HepG2 (cell line): ENCODE measurements around the gene CR1L. TPM values are rescaled to one million over a fixed set of nuclear protein-coding genes. Genes with fewer than 3 reads are reported as not detected.
A peak's percentile ranks its signal among the peaks of the same experiment; 100 is the strongest.

Experiments used
- ATAC-seq: fragments of 200-7000 bp; cut with Tn5 transposase; 3 replicates; pipeline ENCODE4 v1.9.1; 2020; ENCODE audit warnings: mild to moderate bottlenecking, moderate library complexity
- BruUV-seq: library from RNA; stranded (reverse); fragments of 400-500 nt; replicated peaks from 2 replicates; lab custom pipeline; 2021; lab: Mats Ljungman, UMichigan
- CTCF ChIA-PET: fragments of 300-600 bp; formaldehyde crosslinking; extraction: SDS; loops from one replicate; lab custom pipeline; 2021; ENCODE audit warnings: low total read pairs, inconsistent platforms, low intra/inter-chr PET ratio; lab: Yijun Ruan, JAX
- POLR2A ChIA-PET: fragments of 350-600 bp; sonication (Branson Sonifier 250); formaldehyde crosslinking; loops from one replicate; lab custom pipeline; 2020; ENCODE audit warnings: antibody characterized with exemption, inconsistent platforms; lab: Yijun Ruan, JAX
- DNase-seq: peaks from one replicate; pipeline ENCODE4 v3.0.0-alpha.2; 2015; ENCODE audit warnings: low spot score
- FAIRE-seq: peaks from 3 replicates; lab custom pipeline; 2011; peaks lifted over from hg19 to GRCh38; lab: Jason Lieb, UNC
- H2AFZ ChIP-seq: one replicate; pipeline ENCODE4 v1.6.1; 2011; ENCODE audit warnings: low read length, inconsistent platforms
- H3K27ac ChIP-seq: fragments of 300-600 bp; 3 replicates; pipeline ENCODE4 v1.8.0; 2011; ENCODE audit warnings: mixed run types, mild to moderate bottlenecking, mixed read lengths, low read length, inconsistent platforms; ENCODE audit not compliant: insufficient read depth; ENCODE audit errors: extremely low read length
- H3K27me3 ChIP-seq, 2 experiments: fragments of 200-600 bp in 1 of 2; 2 replicates in 1 of 2; 3 replicates in 1 of 2; pipeline versions ENCODE4 v1.6.0 to v1.8.0; 2011; ENCODE audit warnings: low read length in 2 of 2, mild to moderate bottlenecking in 2 of 2, moderate library complexity in 2 of 2, inconsistent platforms in 1 of 2; ENCODE audit not compliant: insufficient read depth in 2 of 2, control insufficient read depth in 1 of 2
- H3K36me3 ChIP-seq, 2 experiments: fragments of 200-600 bp in 1 of 2; replicated peaks in 1 of 2; 2 replicates in 1 of 2; 3 replicates in 1 of 2; pipeline versions ENCODE4 v1.5.1 to v1.8.0; 2011; ENCODE audit warnings: low read length in 2 of 2, inconsistent platforms in 1 of 2; ENCODE audit not compliant: insufficient read depth in 2 of 2, control insufficient read depth in 1 of 2
- H3K4me1 ChIP-seq: 2 replicates; pipeline ENCODE4 v1.5.1; 2012; ENCODE audit warnings: low read length, inconsistent platforms; ENCODE audit not compliant: insufficient read depth
- H3K4me2 ChIP-seq: 2 replicates; pipeline ENCODE4 v1.6.0; 2011; ENCODE audit warnings: low read depth, low read length, inconsistent platforms
- H3K4me3 ChIP-seq, 3 experiments: fragments of 200-600 bp in 1 of 3; sonication (generic), shearing (Covaris generic) in 1 of 3; replicated peaks in 1 of 3; 2 replicates each; pipeline ENCODE4 v1.5.1; 2011 to 2016; ENCODE audit warnings: low read length in 3 of 3, inconsistent platforms in 2 of 3, low read depth in 2 of 3, mild to moderate bottlenecking in 2 of 3, control low read depth in 1 of 3, mixed read lengths in 1 of 3; ENCODE audit not compliant: insufficient read depth in 1 of 3
- H3K79me2 ChIP-seq: one replicate; pipeline ENCODE4 v1.6.1; 2011; ENCODE audit warnings: low read length, inconsistent platforms; ENCODE audit not compliant: insufficient read depth
- H3K9ac ChIP-seq: 2 replicates; pipeline ENCODE4 v1.6.0; 2011; ENCODE audit warnings: mild to moderate bottlenecking, low read depth, low read length, inconsistent platforms; ENCODE audit not compliant: insufficient read depth
- H3K9me3 ChIP-seq: 2 replicates; pipeline ENCODE4 v1.5.1; 2012; ENCODE audit warnings: mild to moderate bottlenecking, low read length
- H4K20me1 ChIP-seq: 2 replicates; pipeline ENCODE4 v1.6.0; 2011; ENCODE audit warnings: inconsistent platforms, mild to moderate bottlenecking, low read length, moderate library complexity; ENCODE audit not compliant: insufficient read depth
- AGO2 ChIP-seq: fragments of 200-400 bp; formaldehyde crosslinking; optimal IDR thresholded peaks from 2 replicates; pipeline ENCODE3; 2017; ENCODE audit warnings: mild to moderate bottlenecking, low read depth, low read length, moderate library complexity
- ARID5B ChIP-seq: IDR thresholded peaks from 2 replicates; pipeline ENCODE4 v1.4.0; 2020; ENCODE audit warnings: mild to moderate bottlenecking, missing genetic modification reagents
- GABPB1 ChIP-seq: IDR thresholded peaks from 2 replicates; pipeline ENCODE4 v1.6.1; 2016; ENCODE audit warnings: mild to moderate bottlenecking, missing genetic modification reagents, moderate library complexity, missing compliant biosample characterization
- LBX2 ChIP-seq: sonication (generic); formaldehyde crosslinking; IDR thresholded peaks from 2 replicates; pipeline ENCODE4 v1.5.0; 2020; ENCODE audit warnings: missing genetic modification reagents, mild to moderate bottlenecking, borderline replicate concordance
- NR2C2 ChIP-seq: sonication (generic); formaldehyde crosslinking; IDR thresholded peaks from 2 replicates; pipeline ENCODE4 v1.4.0; 2020; ENCODE audit warnings: missing genetic modification reagents, mild to moderate bottlenecking, moderate library complexity, borderline replicate concordance
- POLR2A ChIP-seq, 2 experiments: IDR thresholded peaks; 2 replicates each; pipeline ENCODE4 v1.6.1; 2011; ENCODE audit warnings: low read depth in 2 of 2, low read length in 2 of 2, mild to moderate bottlenecking in 1 of 2, moderate library complexity in 1 of 2; ENCODE audit not compliant: insufficient read depth in 1 of 2
- RBM22 ChIP-seq: fragments of 200-400 bp; formaldehyde crosslinking; optimal IDR thresholded peaks from 2 replicates; pipeline ENCODE3; 2017; ENCODE audit warnings: mild to moderate bottlenecking, low read length, moderate library complexity
- SMAD3 ChIP-seq: sonication (generic); formaldehyde crosslinking; IDR thresholded peaks from 2 replicates; pipeline ENCODE4 v1.4.0; 2020; ENCODE audit warnings: missing genetic modification reagents
- SSRP1 ChIP-seq: IDR thresholded peaks from 2 replicates; pipeline ENCODE4 v1.6.1; 2016; ENCODE audit warnings: control low read depth
- ZFP91 ChIP-seq: sonication (generic); formaldehyde crosslinking; IDR thresholded peaks from 2 replicates; pipeline ENCODE4 v1.9.0; 2022; ENCODE audit warnings: missing genetic modification reagents, mild to moderate bottlenecking, borderline replicate concordance
- ZNF180 ChIP-seq: sonication (generic); formaldehyde crosslinking; IDR thresholded peaks from 2 replicates; pipeline ENCODE4 v1.4.0; 2020; ENCODE audit warnings: low read depth, missing genetic modification reagents, borderline replicate concordance
- ZNF451 ChIP-seq: sonication (generic); formaldehyde crosslinking; IDR thresholded peaks from 2 replicates; pipeline ENCODE4 v1.5.0; 2020; ENCODE audit warnings: mild to moderate bottlenecking, missing genetic modification reagents
- ZNF577 ChIP-seq: sonication (generic); formaldehyde crosslinking; IDR thresholded peaks from 2 replicates; pipeline ENCODE4 v1.4.0; 2020; ENCODE audit warnings: mild to moderate bottlenecking, low read depth, missing genetic modification reagents, borderline replicate concordance
- WGBS: methylation state at CpG from one replicate; pipeline ENCODE4 v1.1.6; 2017; ENCODE audit warnings: low lambda C conversion rate; 5-methylcytosine and 5-hydroxymethylcytosine counted together
- in situ Hi-C: cut with HindIII; loops from 2 replicates; pipeline ENCODE4 v1.10.0; 2017; ENCODE audit warnings: low pct_unique_long_range_greater_than_20kb; ENCODE audit not compliant: extremely low pct_ligation_motif_present
- intact Hi-C: fragments of 100-400 bp; cut with micrococcal nuclease; formaldehyde crosslinking; loops from one replicate; pipeline ENCODE4 v1.10.0; 2022; ENCODE audit not compliant: unreplicated experiment
- polyA plus RNA-seq, 8 experiments: library from polyadenylated mRNA; depleted of rRNA in 3 of 8; stranded (reverse) in 7 of 8; unstranded in 1 of 8; fragments of >200 nt; fragmentation: Illumina TruSeq in 4 of 8; extraction: Trizol in 4 of 8; gene quantifications; 2 replicates each; pipeline versions ENCODE4 v1.2.1 to v1.2.3, GENCODE V29; 2011 to 2016; ENCODE audit warnings: low read depth in 4 of 8, missing spikeins in 1 of 8, mixed read lengths in 1 of 8; ENCODE audit not compliant: insufficient read depth in 1 of 8
- total RNA-seq, 5 experiments: library from RNA; depleted of rRNA; stranded (reverse); fragments of >200 nt; fragmentation: Illumina TruSeq; extraction: Trizol; gene quantifications; 2 replicates each; pipeline ENCODE4 v1.2.3, GENCODE V29; 2016; ENCODE audit warnings: low read depth in 1 of 5

CR1L gene
- total and polyA plus RNA-seq, 2 of the 13 experiments (the other 11 are each of a cell fraction or from before 2014, with no cell fraction given): not detected

GRCh38 chr1:207762622-207763021 is 117.7 kb downstream of the CR1L start:
- Histone ChIP-seq H3K9ac (no peak overlapping the region), H2AFZ (no peak overlapping the region), H3K79me2 (peaks cover 12% of the 10 kb centered on the region), H3K36me3 (peaks cover 10 to 84% of the 10 kb centered on the region in 2 experiments), H3K27me3 (no peaks in the 10 kb centered on the region), H3K4me2 (no peak overlapping the region), H3K4me3 (no peak overlapping the region), H3K9me3 (no peaks in the 10 kb centered on the region), H4K20me1 (no peaks in the 10 kb centered on the region), H3K4me1 (no peaks in the 10 kb centered on the region), H3K27ac (no peak overlapping the region)
- no peak for DNase-seq
- ChIA-PET POLR2A (interaction anchor here (1.4 kb wide), 1 partner anchor 10 kb away, joined by 6 read pairs; no protein-coding TSS in a partner anchor), CTCF (no interaction called here)
- intact Hi-C loops: no loop called here
- no TSS peak for BruUV-seq
- ATAC-seq: peak; percentile 49
- in situ Hi-C loops: no loop called here
- no peak for FAIRE-seq
- WGBS: 88% methylated on average over 11 of the region's 13 CpGs
- TF ChIP-seq POLR2A (IDR thresholded peaks at IDR 0.05; ENCODE audit: insufficient read depth in 1 of 2, low read depth in 2 of 2, low read length in 2 of 2) (peak in 1 of 2 experiments; percentile 21; a peak in 1 of 4 replicates), AGO2 (peak; percentile 44), NR2C2 (no peak), GABPB1 (CRISPR knock-in tag) (no peak), SSRP1 (CRISPR knock-in tag) (no peak)
- TF ChIP-seq, all 625 proteins: peak for 2

- Histone ChIP-seq H3K27ac (no peak overlapping the region), H3K36me3 (peaks cover 8 to 82% of the 10 kb centered on the region in 2 experiments), H4K20me1 (no peaks in the 10 kb centered on the region), H3K4me2 (no peak overlapping the region), H3K9ac (no peak overlapping the region), H3K4me3 (no peak overlapping the region), H2AFZ (no peak overlapping the region), H3K9me3 (no peaks in the 10 kb centered on the region), H3K79me2 (peaks cover 7% of the 10 kb centered on the region), H3K27me3 (no peaks in the 10 kb centered on the region), H3K4me1 (no peaks in the 10 kb centered on the region)
- in situ Hi-C loops (no loop called here), intact Hi-C loops (no loop called here)
- ATAC-seq (peak; percentile 65), DNase-seq (no peak), FAIRE-seq (no peak)
- WGBS: 100% methylated on average over 1 of the region's 10 CpGs
- POLR2A ChIA-PET: interaction anchor here (1.4 kb wide), 1 partner anchor 10 kb away, joined by 6 read pairs; no protein-coding TSS in a partner anchor
- no TSS peak for BruUV-seq
- CTCF ChIA-PET: no interaction called here
- TF ChIP-seq SMAD3 (no peak), ZNF451 (CRISPR knock-in tag) (no peak), RBM22 (peak; percentile 10), ZNF577 (CRISPR knock-in tag) (no peak), AGO2 (peak; percentile 73), LBX2 (no peak), ZFP91 (CRISPR knock-in tag) (no peak), ZNF180 (CRISPR knock-in tag) (no peak), ARID5B (CRISPR knock-in tag) (no peak)
These were observed 118.2 kb downstream of the CR1L start for GRCh38 chr1:207763091-207763490.
